GM23338 (cell line): ENCODE measurements around the gene ASB1. TPM values are rescaled to one million over a fixed set of nuclear protein-coding genes. Genes with fewer than 3 reads are reported as not detected.

ENCODE experiments used
- ATAC-seq: fragments of 200-7000 bp; cut with Tn5 transposase; 3 replicates; pipeline ENCODE4 v1.9.1; 2020
- DNase-seq: peaks from one replicate; pipeline ENCODE4 v3.0.0-alpha.2; 2015; ENCODE audit warnings: low spot score
- H2AFZ ChIP-seq: fragments of 200-600 bp; sonication (generic); 2 replicates; pipeline ENCODE4 v1.8.0; 2016; ENCODE audit warnings: antibody characterized with exemption, mild to moderate bottlenecking, moderate library complexity
- H3F3A ChIP-seq: fragments of 200-600 bp; sonication (generic); replicated peaks from 2 replicates; pipeline ENCODE4 v1.8.0; 2017; ENCODE audit warnings: antibody characterized with exemption, mixed run types, low read depth
- H3K27ac ChIP-seq: fragments of 200-600 bp; sonication (generic); 2 replicates; pipeline ENCODE4 v1.6.1; 2016; ENCODE audit warnings: low read depth
- H3K27me3 ChIP-seq: fragments of 200-600 bp; sonication (generic); 2 replicates; pipeline ENCODE4 v1.8.0; 2016; ENCODE audit warnings: mild to moderate bottlenecking, mixed run types, moderate library complexity; ENCODE audit not compliant: insufficient read depth
- H3K36me3 ChIP-seq: fragments of 200-600 bp; sonication (generic); 2 replicates; pipeline ENCODE4 v1.8.0; 2016; ENCODE audit warnings: mild to moderate bottlenecking; ENCODE audit not compliant: insufficient read depth
- H3K4me1 ChIP-seq: fragments of 200-600 bp; sonication (generic); 2 replicates; pipeline ENCODE4 v1.8.0; 2016; ENCODE audit warnings: mild to moderate bottlenecking, moderate library complexity; ENCODE audit not compliant: insufficient read depth
- H3K4me2 ChIP-seq: fragments of 200-600 bp; sonication (generic); 2 replicates; pipeline ENCODE4 v1.7.1; 2017; ENCODE audit warnings: mixed run types
- H3K4me3 ChIP-seq: fragments of 200-600 bp; sonication (generic); 2 replicates; pipeline ENCODE4 v1.6.1; 2016; ENCODE audit warnings: mixed run types
- H3K79me2 ChIP-seq: fragments of 200-600 bp; sonication (generic); replicated peaks from 2 replicates; pipeline ENCODE4 v1.8.0; 2017; ENCODE audit warnings: mild to moderate bottlenecking; ENCODE audit not compliant: insufficient read depth
- H3K9me2 ChIP-seq: fragments of 200-600 bp; sonication (generic); 2 replicates; pipeline ENCODE4 v1.8.0; 2017; ENCODE audit not compliant: insufficient read depth
- H4K20me1 ChIP-seq: fragments of 200-600 bp; sonication (generic); replicated peaks from 2 replicates; pipeline ENCODE4 v1.8.0; 2017; ENCODE audit warnings: mild to moderate bottlenecking; ENCODE audit not compliant: insufficient read depth
- H3K27ac Mint-ChIP-seq: 2 replicates; pipeline ENCODE4 v1.8.0; 2020; ENCODE audit warnings: inconsistent platforms, mild to moderate bottlenecking, moderate library complexity, mixed read lengths
- H3K27me3 Mint-ChIP-seq: 3 replicates; pipeline ENCODE4 v1.8.0; 2022; ENCODE audit warnings: low read depth, mild to moderate bottlenecking, moderate library complexity, mixed read lengths, inconsistent platforms; ENCODE audit not compliant: insufficient read depth, poor library complexity
- H3K36me3 Mint-ChIP-seq: 3 replicates; pipeline ENCODE4 v1.8.0; 2021; ENCODE audit warnings: low read depth, mild to moderate bottlenecking, inconsistent platforms, moderate library complexity, mixed read lengths
- H3K4me1 Mint-ChIP-seq: 3 replicates; pipeline ENCODE4 v1.8.0; 2020; ENCODE audit warnings: mild to moderate bottlenecking, inconsistent platforms, mixed read lengths
- H3K4me3 Mint-ChIP-seq: 3 replicates; pipeline ENCODE4 v1.8.0; 2021; ENCODE audit warnings: moderate library complexity, mild to moderate bottlenecking, inconsistent platforms, mixed read lengths
- H3K9me3 Mint-ChIP-seq: 3 replicates; pipeline ENCODE4 v1.8.0; 2020; ENCODE audit warnings: moderate library complexity, mild to moderate bottlenecking, inconsistent platforms, mixed read lengths
- CREB1 ChIP-seq: fragments of 250-450 bp; sonication (Bioruptor Pico); IDR thresholded peaks from 2 replicates; pipeline ENCODE4 v1.5.0; 2020; ENCODE audit warnings: low read depth, mild to moderate bottlenecking, moderate library complexity
- EZH2phosphoT487 ChIP-seq: fragments of 200-600 bp; sonication (generic); IDR thresholded peaks from one replicate; pipeline ENCODE4 v1.8.1; 2018; ENCODE audit warnings: antibody characterized with exemption; ENCODE audit not compliant: unreplicated experiment
- REST ChIP-seq: IDR thresholded peaks from one replicate; pipeline ENCODE4 v1.6.1; 2018; ENCODE audit warnings: antibody characterized with exemption; ENCODE audit not compliant: unreplicated experiment
- STAT1 ChIP-seq: IDR thresholded peaks from one replicate; pipeline ENCODE4 v1.6.1; 2016; ENCODE audit warnings: antibody characterized with exemption; ENCODE audit not compliant: unreplicated experiment
- ZNF331 ChIP-seq: fragments of 250-450 bp; sonication (Bioruptor Pico); IDR thresholded peaks from 2 replicates; pipeline ENCODE4 v1.5.0; 2020; ENCODE audit warnings: low read depth, mild to moderate bottlenecking, moderate library complexity
- ZNF462 ChIP-seq: fragments of 250-450 bp; sonication (Bioruptor Pico); IDR thresholded peaks from 2 replicates; pipeline ENCODE4 v1.5.0; 2020; ENCODE audit warnings: mild to moderate bottlenecking, moderate library complexity
- polyA plus RNA-seq: library from polyadenylated mRNA; unstranded; fragments of >200 nt; fragmentation: Nextera tagmentation; extraction: Ambion mirVana; gene quantifications from 2 replicates; pipeline ENCODE4 v1.2.1, GENCODE V29; 2016
- total RNA-seq: library from RNA; depleted of rRNA; stranded (reverse); fragments of >200 nt; shearing (Covaris generic); gene quantifications from 2 replicates; pipeline ENCODE4 v1.2.3, GENCODE V29; 2014

The ASB1 gene
- total and polyA plus RNA-seq, 2 experiments from 2014 or later = 21.5 to 23.9 TPM

- TF ChIP-seq REST = no peak
- no peak for TF ChIP-seq EZH2phosphoT487
- no peak for TF ChIP-seq CREB1 (CRISPR knock-in tag)
These were observed 31.9 kb downstream of the ASB1 start (continued) for GRCh38 chr2:238458651-238459050.

GRCh38 chr2:238459081-238459629, 32.4 kb downstream of the ASB1 start:
- Histone ChIP-seq H3K4me3 (no peak overlapping the region), H3K27me3 (no peaks in the 10 kb centered on the region), H4K20me1 (no peaks in the 10 kb centered on the region), H3K36me3 (no peaks in the 10 kb centered on the region), H3K9me2 (no peaks in the 10 kb centered on the region), H3K27ac (no peak overlapping the region), H3K4me1 (no peaks in the 10 kb centered on the region), H3K4me2 (no peak overlapping the region), H2AFZ (no peak overlapping the region), H3K79me2 (no peaks in the 10 kb centered on the region), H3F3A (no peaks in the 10 kb centered on the region)
- H3K9me3 Mint-ChIP-seq = peaks cover 10% of the 10 kb centered on the region; the same call in 2 of the 3 replicates
- no peaks in the 10 kb centered on the region for H3K36me3 Mint-ChIP-seq
- no peak overlapping the region for H3K4me3 Mint-ChIP-seq
- no peaks in the 10 kb centered on the region for H3K27me3 Mint-ChIP-seq
- ATAC-seq (peak; percentile 37; the same call in 2 of the 3 replicates), DNase-seq (no peak)
- TF ChIP-seq ZNF462 (CRISPR knock-in tag) = no peak
- no peak for TF ChIP-seq ZNF331
- no peak for TF ChIP-seq STAT1
- no peak for TF ChIP-seq REST
- no peaks in the 10 kb centered on the region for H3K4me1 Mint-ChIP-seq
- no peak overlapping the region for H3K27ac Mint-ChIP-seq
